Fibroblast of lung (primary cell): ENCODE data around the gene SGO1. TPM values are rescaled to one million over a fixed set of nuclear protein-coding genes. Genes with fewer than 3 reads are reported as not detected.

Experiments
- DNase-seq, 2 donors: peaks; one replicate each; pipeline versions ENCODE4 v3.0.0 to v3.0.0-alpha.2; 2010; ENCODE audit warnings: low read depth in 2 of 2
- H2AFZ ChIP-seq: 2 replicates; pipeline ENCODE4 v1.5.1; 2012; ENCODE audit warnings: low read length, control low read depth, inconsistent platforms
- H3K27ac ChIP-seq: 2 replicates; pipeline ENCODE4 v1.5.1; 2011; ENCODE audit warnings: low read length, control low read depth; ENCODE audit not compliant: insufficient read depth
- H3K27me3 ChIP-seq: 2 replicates; pipeline ENCODE4 v1.5.1; 2011; ENCODE audit warnings: mild to moderate bottlenecking, low read length; ENCODE audit not compliant: control insufficient read depth, insufficient read depth
- H3K36me3 ChIP-seq: 2 replicates; pipeline ENCODE4 v1.5.1; 2011; ENCODE audit warnings: low read length; ENCODE audit not compliant: control insufficient read depth, insufficient read depth
- H3K4me1 ChIP-seq: 2 replicates; pipeline ENCODE4 v1.5.1; 2011; ENCODE audit warnings: low read length; ENCODE audit not compliant: control insufficient read depth, insufficient read depth; ENCODE audit errors: extremely low read depth
- H3K4me2 ChIP-seq: 2 replicates; pipeline ENCODE4 v1.5.1; 2011; ENCODE audit warnings: low read length, control low read depth; ENCODE audit not compliant: insufficient read depth; ENCODE audit errors: extremely low read depth
- H3K4me3 ChIP-seq, 4 experiments: fragments of 200-600 bp in 1 of 4; sonication (generic) in 1 of 4; replicated peaks in 1 of 4; 2 replicates each; pipeline ENCODE4 v1.5.1; 2011 to 2016; ENCODE audit warnings: low read length in 4 of 4, low read depth in 3 of 4, mild to moderate bottlenecking in 3 of 4, control low read depth in 2 of 4, inconsistent platforms in 1 of 4, mixed read lengths in 1 of 4; ENCODE audit not compliant: insufficient read depth in 1 of 4; ENCODE audit errors: control extremely low read depth in 1 of 4
- H3K79me2 ChIP-seq: 2 replicates; pipeline ENCODE4 v1.5.1; 2012; ENCODE audit warnings: mild to moderate bottlenecking, low read length, inconsistent platforms; ENCODE audit not compliant: control insufficient read depth, insufficient read depth
- H3K9ac ChIP-seq: 2 replicates; pipeline ENCODE4 v1.5.1; 2011; ENCODE audit warnings: mild to moderate bottlenecking, low read length, control low read depth; ENCODE audit not compliant: insufficient read depth
- H3K9me3 ChIP-seq: 2 replicates; pipeline ENCODE4 v1.5.1; 2012; ENCODE audit warnings: low read depth, low read length; ENCODE audit not compliant: control insufficient read depth, insufficient read depth
- H4K20me1 ChIP-seq: 2 replicates; pipeline ENCODE4 v1.5.1; 2011; ENCODE audit warnings: low read length; ENCODE audit not compliant: control insufficient read depth, insufficient read depth; ENCODE audit errors: extremely low read depth
- EZH2 ChIP-seq: IDR thresholded peaks from 2 replicates; pipeline ENCODE4 v1.5.1; 2012; ENCODE audit warnings: low read length, control low read depth, mild to moderate bottlenecking; ENCODE audit errors: missing control alignments
- polyA plus RNA-seq, 2 donors: library from polyadenylated mRNA; depleted of rRNA in 1 of 2; stranded (reverse) in 1 of 2; unstranded in 1 of 2; fragments of >200 nt; gene quantifications; 2 replicates each; pipeline ENCODE4 v1.2.1, GENCODE V29; 2011 to 2012; ENCODE audit warnings: missing spikeins in 1 of 2
- total RNA-seq: library from RNA; depleted of rRNA; stranded (reverse); fragments of >200 nt; gene quantifications from 2 replicates; pipeline ENCODE4 v1.2.1, GENCODE V29; 2014
- TF ChIP-seq, protein P1 (sequence below), 2 donors: IDR thresholded peaks in 1 of 2; conservative IDR thresholded peaks in 1 of 2; 1 replicate in 1 of 2; 2 replicates in 1 of 2; pipeline ENCODE4 v1.5.1; 2011 to 2012; ENCODE audit warnings: low read length in 2 of 2, control low read depth in 1 of 2, inconsistent platforms in 1 of 2, low read depth in 1 of 2, mild to moderate bottlenecking in 1 of 2

The SGO1 gene
- total and polyA plus RNA-seq, 2 donors (not counting 1 experiment from before 2014, with no cell fraction given) = 1.8 to 2.4 TPM

DNA sequence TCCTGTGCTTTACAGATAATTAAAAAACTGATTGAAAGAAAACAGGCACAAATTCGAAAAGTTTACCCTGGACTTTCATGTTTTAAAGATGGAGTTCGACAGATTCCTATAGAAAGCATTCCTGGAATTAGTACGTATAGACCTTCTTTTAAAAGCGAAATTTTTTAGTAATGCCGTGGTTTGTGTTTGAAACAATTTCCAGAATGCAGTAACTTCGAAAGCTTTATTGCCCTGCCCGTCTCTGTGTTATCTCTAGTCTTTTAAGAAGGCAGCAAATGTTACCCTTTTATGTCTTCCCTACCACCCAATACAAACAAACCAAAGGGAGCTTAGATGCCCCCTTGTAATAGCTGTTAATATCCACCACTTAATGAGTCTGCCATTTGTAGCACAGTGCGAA, 39.7 kb downstream of the SGO1 start:
- no peak for DNase-seq
- Histone ChIP-seq H2AFZ (no peak overlapping the region), H4K20me1 (no peaks in the 10 kb centered on the region), H3K9me3 (no peaks in the 10 kb centered on the region), H3K27me3 (no peaks in the 10 kb centered on the region), H3K9ac (no peak overlapping the region), H3K4me2 (no peak overlapping the region), H3K36me3 (no peaks in the 10 kb centered on the region), H3K4me3 (no peak overlapping the region), H3K27ac (no peak overlapping the region), H3K79me2 (no peaks in the 10 kb centered on the region), H3K4me1 (no peaks in the 10 kb centered on the region)
- TF ChIP-seq, protein P1, sequence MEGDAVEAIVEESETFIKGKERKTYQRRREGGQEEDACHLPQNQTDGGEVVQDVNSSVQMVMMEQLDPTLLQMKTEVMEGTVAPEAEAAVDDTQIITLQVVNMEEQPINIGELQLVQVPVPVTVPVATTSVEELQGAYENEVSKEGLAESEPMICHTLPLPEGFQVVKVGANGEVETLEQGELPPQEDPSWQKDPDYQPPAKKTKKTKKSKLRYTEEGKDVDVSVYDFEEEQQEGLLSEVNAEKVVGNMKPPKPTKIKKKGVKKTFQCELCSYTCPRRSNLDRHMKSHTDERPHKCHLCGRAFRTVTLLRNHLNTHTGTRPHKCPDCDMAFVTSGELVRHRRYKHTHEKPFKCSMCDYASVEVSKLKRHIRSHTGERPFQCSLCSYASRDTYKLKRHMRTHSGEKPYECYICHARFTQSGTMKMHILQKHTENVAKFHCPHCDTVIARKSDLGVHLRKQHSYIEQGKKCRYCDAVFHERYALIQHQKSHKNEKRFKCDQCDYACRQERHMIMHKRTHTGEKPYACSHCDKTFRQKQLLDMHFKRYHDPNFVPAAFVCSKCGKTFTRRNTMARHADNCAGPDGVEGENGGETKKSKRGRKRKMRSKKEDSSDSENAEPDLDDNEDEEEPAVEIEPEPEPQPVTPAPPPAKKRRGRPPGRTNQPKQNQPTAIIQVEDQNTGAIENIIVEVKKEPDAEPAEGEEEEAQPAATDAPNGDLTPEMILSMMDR (conservative IDR thresholded peaks at IDR 0.05 in 1 of 2, IDR thresholded peaks at IDR 0.05 in 1 of 2; ENCODE audit: low read depth in 1 of 2, low read length in 2 of 2) = no peak
- no peak for TF ChIP-seq EZH2

DNA sequence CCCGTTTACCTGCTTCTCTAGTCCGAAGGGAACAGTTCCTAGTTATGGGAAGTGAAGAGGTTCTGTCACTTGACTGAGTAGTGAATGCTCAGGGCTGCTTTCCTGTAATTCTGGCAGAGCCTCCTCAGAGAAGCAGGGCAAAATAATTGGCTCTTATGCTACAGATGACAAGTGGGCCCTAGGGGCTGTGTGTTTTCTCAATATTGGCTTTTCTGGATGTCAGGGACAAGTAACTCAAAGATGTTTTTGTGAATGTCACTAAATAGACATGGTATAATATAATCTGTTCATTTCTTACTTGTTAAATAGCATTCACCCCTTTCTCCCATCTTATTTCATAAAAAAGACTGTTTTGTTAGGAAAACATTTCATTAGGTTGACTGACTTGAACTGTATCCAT, 40.1 kb downstream of the SGO1 start:
- no peak overlapping the region for H3K27ac ChIP-seq
- no peaks in the 10 kb centered on the region for H3K79me2 ChIP-seq
- H3K9ac ChIP-seq = no peak overlapping the region
- TF ChIP-seq, protein P1 (conservative IDR thresholded peaks at IDR 0.05 in 1 of 2, IDR thresholded peaks at IDR 0.05 in 1 of 2; ENCODE audit: low read depth in 1 of 2, low read length in 2 of 2) = no peak
- no peak for TF ChIP-seq EZH2
- H3K4me1 ChIP-seq = no peaks in the 10 kb centered on the region
- H4K20me1 ChIP-seq = no peaks in the 10 kb centered on the region
- H3K27me3 ChIP-seq = no peaks in the 10 kb centered on the region
- no peak overlapping the region for H2AFZ ChIP-seq
- DNase-seq = no peak
- H3K36me3 ChIP-seq = no peaks in the 10 kb centered on the region
- no peak overlapping the region for H3K4me3 ChIP-seq
- no peaks in the 10 kb centered on the region for H3K9me3 ChIP-seq
- H3K4me2 ChIP-seq = no peak overlapping the region

DNA sequence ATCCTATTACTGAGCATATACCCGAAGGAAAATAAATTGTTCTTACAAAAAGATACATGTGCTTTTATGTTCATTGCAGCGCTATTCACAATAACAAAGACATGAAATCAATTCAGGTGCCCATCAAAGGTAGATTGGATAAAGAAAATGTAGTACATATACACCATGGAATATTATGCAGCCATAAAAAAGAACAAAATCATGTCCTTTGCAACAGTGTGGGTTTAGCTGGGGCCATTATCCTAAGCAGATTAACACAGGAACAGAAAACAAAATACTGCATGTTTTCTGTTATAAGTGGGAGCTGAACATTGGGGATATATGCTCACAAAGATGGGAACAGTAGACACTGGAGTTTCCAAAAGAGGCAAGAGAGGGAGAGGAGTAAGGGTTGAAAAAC, 42.5 kb downstream of the SGO1 start:
- Histone ChIP-seq H3K4me1 (no peaks in the 10 kb centered on the region), H3K36me3 (no peaks in the 10 kb centered on the region), H3K27ac (no peak overlapping the region), H3K4me3 (no peak overlapping the region), H3K27me3 (no peaks in the 10 kb centered on the region), H4K20me1 (no peaks in the 10 kb centered on the region), H3K79me2 (no peaks in the 10 kb centered on the region), H3K4me2 (no peak overlapping the region), H3K9me3 (no peaks in the 10 kb centered on the region), H2AFZ (no peak overlapping the region), H3K9ac (no peak overlapping the region)
- DNase-seq = no peak
- no peak for TF ChIP-seq EZH2
- TF ChIP-seq, protein P1 (conservative IDR thresholded peaks at IDR 0.05 in 1 of 2, IDR thresholded peaks at IDR 0.05 in 1 of 2; ENCODE audit: low read depth in 1 of 2, low read length in 2 of 2) = no peak
